Osteoblast (primary cell): ENCODE data around the gene MBTPS1. TPM values are rescaled to one million over a fixed set of nuclear protein-coding genes. Genes with fewer than 3 reads are reported as not detected.
A peak's percentile ranks its signal among the peaks of the same experiment; 100 is the strongest.

ENCODE experiments used
- DNase-seq: peaks from one replicate; pipeline ENCODE4 v3.0.0; 2011; ENCODE audit warnings: low spot score, mixed read lengths; ENCODE audit not compliant: insufficient read length; ENCODE audit errors: missing footprints
- H2AFZ ChIP-seq: 2 replicates; pipeline ENCODE4 v1.6.0; 2011; ENCODE audit warnings: mild to moderate bottlenecking, low read length
- H3K27ac ChIP-seq: 2 replicates; pipeline ENCODE4 v1.5.1; 2011; ENCODE audit warnings: mild to moderate bottlenecking, low read depth, low read length, moderate library complexity
- H3K27me3 ChIP-seq: 2 replicates; pipeline ENCODE4 v1.6.0; 2012; ENCODE audit warnings: mild to moderate bottlenecking, control low read depth, inconsistent platforms, low read length, moderate library complexity; ENCODE audit not compliant: insufficient read depth
- H3K36me3 ChIP-seq: 2 replicates; pipeline ENCODE4 v1.5.1; 2011; ENCODE audit warnings: mild to moderate bottlenecking, low read length, control low read depth, moderate library complexity; ENCODE audit not compliant: insufficient read depth
- H3K4me1 ChIP-seq: 2 replicates; pipeline ENCODE4 v1.5.1; 2011; ENCODE audit warnings: mild to moderate bottlenecking, low read length, control low read depth, moderate library complexity; ENCODE audit not compliant: insufficient read depth
- H3K4me2 ChIP-seq: 2 replicates; pipeline ENCODE4 v1.6.0; 2011; ENCODE audit warnings: mild to moderate bottlenecking, low read length; ENCODE audit not compliant: insufficient read depth
- H3K4me3 ChIP-seq: fragments of 200-600 bp; sonication (generic); 3 replicates; pipeline ENCODE4 v1.5.1; 2012; ENCODE audit warnings: mild to moderate bottlenecking, low read length, inconsistent platforms; ENCODE audit not compliant: insufficient read depth
- H3K79me2 ChIP-seq: 2 replicates; pipeline ENCODE4 v1.6.0; 2012; ENCODE audit warnings: mild to moderate bottlenecking, low read length, control low read depth, inconsistent platforms; ENCODE audit not compliant: insufficient read depth
- H3K9me3 ChIP-seq: 2 replicates; pipeline ENCODE4 v1.5.1; 2011; ENCODE audit warnings: low read depth, low read length, control low read depth
- H4K20me1 ChIP-seq: 2 replicates; pipeline ENCODE4 v1.6.0; 2012; ENCODE audit warnings: mild to moderate bottlenecking, low read length, control low read depth; ENCODE audit not compliant: insufficient read depth
- total RNA-seq: library from RNA; depleted of rRNA; stranded (reverse); fragments of >200 nt; gene quantifications from 2 replicates; pipeline ENCODE4 v1.2.3, GENCODE V29; 2012
- TF ChIP-seq, protein P1 (sequence below): IDR thresholded peaks from 2 replicates; pipeline ENCODE4 v1.5.1; 2011; ENCODE audit warnings: mild to moderate bottlenecking, low read depth, low read length, moderate library complexity; ENCODE audit errors: extremely low read depth

The MBTPS1 gene
- total RNA-seq, 1 donor: 114 TPM

DNA sequence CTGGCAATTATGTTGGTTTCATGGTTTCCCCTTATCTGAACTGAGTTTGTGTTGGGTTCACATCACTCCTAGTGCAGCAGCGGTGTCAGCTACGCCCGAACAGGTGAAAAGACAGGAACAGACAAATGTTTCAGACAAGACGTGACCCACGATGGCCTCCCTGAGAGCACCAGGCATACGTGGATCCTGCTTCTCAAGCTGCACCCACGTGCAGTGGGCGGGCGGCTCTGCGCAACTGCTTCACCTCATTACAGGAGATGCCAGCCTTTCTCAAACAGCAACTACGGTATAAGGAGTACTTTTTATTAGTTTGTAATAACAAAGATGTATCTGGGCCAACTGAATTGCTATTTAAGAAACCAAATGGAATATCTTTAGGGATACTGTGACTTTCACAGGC lies 41.4 kb downstream of the MBTPS1 start:
- Histone ChIP-seq H3K36me3 (peaks cover 52% of the 10 kb centered on the region), H3K27me3 (no peaks in the 10 kb centered on the region), H3K27ac (no peak overlapping the region), H3K4me3 (no peak overlapping the region), H4K20me1 (peaks cover 6% of the 10 kb centered on the region), H3K79me2 (peaks cover 21% of the 10 kb centered on the region), H2AFZ (no peak overlapping the region), H3K4me1 (no peaks in the 10 kb centered on the region), H3K4me2 (no peak overlapping the region), H3K9me3 (no peaks in the 10 kb centered on the region)
- TF ChIP-seq, protein P1, sequence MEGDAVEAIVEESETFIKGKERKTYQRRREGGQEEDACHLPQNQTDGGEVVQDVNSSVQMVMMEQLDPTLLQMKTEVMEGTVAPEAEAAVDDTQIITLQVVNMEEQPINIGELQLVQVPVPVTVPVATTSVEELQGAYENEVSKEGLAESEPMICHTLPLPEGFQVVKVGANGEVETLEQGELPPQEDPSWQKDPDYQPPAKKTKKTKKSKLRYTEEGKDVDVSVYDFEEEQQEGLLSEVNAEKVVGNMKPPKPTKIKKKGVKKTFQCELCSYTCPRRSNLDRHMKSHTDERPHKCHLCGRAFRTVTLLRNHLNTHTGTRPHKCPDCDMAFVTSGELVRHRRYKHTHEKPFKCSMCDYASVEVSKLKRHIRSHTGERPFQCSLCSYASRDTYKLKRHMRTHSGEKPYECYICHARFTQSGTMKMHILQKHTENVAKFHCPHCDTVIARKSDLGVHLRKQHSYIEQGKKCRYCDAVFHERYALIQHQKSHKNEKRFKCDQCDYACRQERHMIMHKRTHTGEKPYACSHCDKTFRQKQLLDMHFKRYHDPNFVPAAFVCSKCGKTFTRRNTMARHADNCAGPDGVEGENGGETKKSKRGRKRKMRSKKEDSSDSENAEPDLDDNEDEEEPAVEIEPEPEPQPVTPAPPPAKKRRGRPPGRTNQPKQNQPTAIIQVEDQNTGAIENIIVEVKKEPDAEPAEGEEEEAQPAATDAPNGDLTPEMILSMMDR: no peak
- no peak for DNase-seq

- Histone ChIP-seq H2AFZ (no peak overlapping the region), H3K4me2 (no peak overlapping the region), H3K4me1 (no peaks in the 10 kb centered on the region), H3K36me3 (peaks cover 57% of the 10 kb centered on the region), H3K27ac (no peak overlapping the region), H3K9me3 (no peaks in the 10 kb centered on the region), H3K4me3 (no peak overlapping the region), H4K20me1 (peaks cover 6% of the 10 kb centered on the region), H3K79me2 (peaks cover 19% of the 10 kb centered on the region), H3K27me3 (no peaks in the 10 kb centered on the region)
- DNase-seq: no peak
- TF ChIP-seq, protein P1: no peak
Measured at GRCh38 chr16:84074721-84075120, 42.0 kb downstream of the MBTPS1 start.

GRCh38 chr16:84072014-84072413 lies 44.7 kb downstream of the MBTPS1 start:
- no peak overlapping the region for H2AFZ ChIP-seq
- H3K36me3 ChIP-seq: peaks cover 69% of the 10 kb centered on the region
- H4K20me1 ChIP-seq: peaks cover 3% of the 10 kb centered on the region
- no peak overlapping the region for H3K27ac ChIP-seq
- TF ChIP-seq, protein P1: no peak
- no peaks in the 10 kb centered on the region for H3K9me3 ChIP-seq
- no peaks in the 10 kb centered on the region for H3K27me3 ChIP-seq
- no peaks in the 10 kb centered on the region for H3K79me2 ChIP-seq
- no peak overlapping the region for H3K4me2 ChIP-seq
- no peak overlapping the region for H3K4me3 ChIP-seq
- no peaks in the 10 kb centered on the region for H3K4me1 ChIP-seq
- DNase-seq: peak; percentile 51

- no peak overlapping the region for H3K4me2 ChIP-seq
- no peaks in the 10 kb centered on the region for H3K9me3 ChIP-seq
- H2AFZ ChIP-seq: no peak overlapping the region
- H4K20me1 ChIP-seq: peaks cover 3% of the 10 kb centered on the region
- peak; percentile 39 for DNase-seq
- no peak overlapping the region for H3K4me3 ChIP-seq
- H3K4me1 ChIP-seq: no peaks in the 10 kb centered on the region
- H3K36me3 ChIP-seq: peaks cover 71% of the 10 kb centered on the region
- H3K27ac ChIP-seq: no peak overlapping the region
- no peaks in the 10 kb centered on the region for H3K79me2 ChIP-seq
- H3K27me3 ChIP-seq: no peaks in the 10 kb centered on the region
- TF ChIP-seq, protein P1: no peak
Measured at GRCh38 chr16:84071121-84071520, 45.6 kb downstream of the MBTPS1 start.
